ENCODE results near the gene SPRTN. TPM values are rescaled to one million over a fixed set of nuclear protein-coding genes. Genes with fewer than 3 reads are reported as not detected.

SPRTN gene
- total RNA-seq, 2 experiments from 2014 or later: 7.4 to 11.0 TPM

GRCh38 chr1:231385416-231385748, 47.3 kb downstream of the SPRTN start:
- ChIA-PET POLR2A (no interaction called here), CTCF (no interaction called here)
- no peaks in the 10 kb centered on the region for H3K27me3 Mint-ChIP-seq
- no peaks in the 10 kb centered on the region for H3K36me3 Mint-ChIP-seq
- H3K9me3 Mint-ChIP-seq: no peaks in the 10 kb centered on the region
- no peak for DNase-seq
- no peak overlapping the region for H3K4me3 Mint-ChIP-seq
- intact Hi-C loops (cut with micrococcal nuclease): no loop called here
- H3K27ac Mint-ChIP-seq: no peak overlapping the region
- H3K4me1 Mint-ChIP-seq (ENCODE audit: low read depth): peaks cover 30% of the 10 kb centered on the region

- intact Hi-C loops (cut with micrococcal nuclease): no loop called here
- H3K36me3 Mint-ChIP-seq: no peaks in the 10 kb centered on the region
- no peak overlapping the region for H3K4me3 Mint-ChIP-seq
- no peaks in the 10 kb centered on the region for H3K9me3 Mint-ChIP-seq
- no peak for DNase-seq
- no peak overlapping the region for H3K27ac Mint-ChIP-seq
- ChIA-PET CTCF (no interaction called here), POLR2A (no interaction called here)
- peaks cover 40% of the 10 kb centered on the region for H3K4me1 Mint-ChIP-seq (ENCODE audit: low read depth)
- H3K27me3 Mint-ChIP-seq: no peaks in the 10 kb centered on the region
These were observed 48.4 kb downstream of the SPRTN start for GRCh38 chr1:231386466-231386865.

GRCh38 chr1:231387770-231388669, 49.9 kb downstream of the SPRTN start:
- H3K4me1 Mint-ChIP-seq (ENCODE audit: low read depth): peaks cover 39% of the 10 kb centered on the region
- peak overlapping the region; percentile 1 for H3K27ac Mint-ChIP-seq
- no peak overlapping the region for H3K4me3 Mint-ChIP-seq
- intact Hi-C loops (cut with micrococcal nuclease): no loop called here
- no peaks in the 10 kb centered on the region for H3K36me3 Mint-ChIP-seq
- ChIA-PET CTCF (no interaction called here), POLR2A (interaction anchor here (0.6 kb wide), 1 partner anchor 10 kb away, joined by 3 read pairs; no protein-coding TSS in a partner anchor)
- DNase-seq: no peak
- no peaks in the 10 kb centered on the region for H3K27me3 Mint-ChIP-seq
- no peaks in the 10 kb centered on the region for H3K9me3 Mint-ChIP-seq

GRCh38 chr1:231390071-231390470, 52.0 kb downstream of the SPRTN start:
- no peaks in the 10 kb centered on the region for H3K27me3 Mint-ChIP-seq
- H3K27ac Mint-ChIP-seq: no peak overlapping the region
- no peak overlapping the region for H3K4me3 Mint-ChIP-seq
- H3K36me3 Mint-ChIP-seq: no peaks in the 10 kb centered on the region
- ChIA-PET CTCF (no interaction called here), POLR2A (no interaction called here)
- intact Hi-C loops (cut with micrococcal nuclease): loop anchor here (2.0 kb wide), 1 partner anchor 29 kb away; no protein-coding TSS in a partner anchor
- peaks cover 52% of the 10 kb centered on the region for H3K4me1 Mint-ChIP-seq (ENCODE audit: low read depth)
- H3K9me3 Mint-ChIP-seq: no peaks in the 10 kb centered on the region
- DNase-seq: peak; percentile 25

GRCh38 chr1:231392389-231393131, 54.5 kb downstream of the SPRTN start:
- Mint-ChIP-seq H3K4me3 (no peak overlapping the region), H3K4me1 (ENCODE audit: low read depth) (peaks cover 64% of the 10 kb centered on the region), H3K9me3 (no peaks in the 10 kb centered on the region), H3K27me3 (no peaks in the 10 kb centered on the region), H3K27ac (no peak overlapping the region), H3K36me3 (no peaks in the 10 kb centered on the region)
- intact Hi-C loops (cut with micrococcal nuclease): no loop called here
- POLR2A ChIA-PET: interaction anchor here (0.6 to 1.2 kb wide), 2 partner anchors 29 to 206 kb away, joined by 3 to 4 read pairs; partner anchors contain the start of gene EGLN1
- DNase-seq: no peak
- CTCF ChIA-PET: interaction anchor here (0.7 kb wide), 1 partner anchor 35 kb away, joined by 3 read pairs; no protein-coding TSS in a partner anchor

GRCh38 chr1:231393668-231394067, 55.6 kb downstream of the SPRTN start:
- Mint-ChIP-seq H3K9me3 (no peaks in the 10 kb centered on the region), H3K27ac (no peak overlapping the region), H3K36me3 (no peaks in the 10 kb centered on the region), H3K4me3 (no peak overlapping the region), H3K4me1 (ENCODE audit: low read depth) (peaks cover 64% of the 10 kb centered on the region), H3K27me3 (no peaks in the 10 kb centered on the region)
- ChIA-PET CTCF (no interaction called here), POLR2A (interaction anchor here (1.2 kb wide), 1 partner anchor 28 kb away, joined by 4 read pairs; the partner anchor contains the start of gene EGLN1)
- intact Hi-C loops (cut with micrococcal nuclease): no loop called here
- no peak for DNase-seq

GRCh38 chr1:231395076-231395997, 57.2 kb downstream of the SPRTN start:
- POLR2A ChIA-PET: no interaction called here
- Mint-ChIP-seq H3K27me3 (no peaks in the 10 kb centered on the region), H3K4me3 (no peak overlapping the region), H3K27ac (no peak overlapping the region), H3K4me1 (ENCODE audit: low read depth) (peaks cover 60% of the 10 kb centered on the region), H3K9me3 (no peaks in the 10 kb centered on the region), H3K36me3 (no peaks in the 10 kb centered on the region)
- intact Hi-C loops (cut with micrococcal nuclease): no loop called here
- CTCF ChIA-PET: no interaction called here
- DNase-seq: no peak

- intact Hi-C loops (cut with micrococcal nuclease): no loop called here
- Mint-ChIP-seq H3K4me1 (ENCODE audit: low read depth) (peaks cover 57% of the 10 kb centered on the region), H3K36me3 (no peaks in the 10 kb centered on the region), H3K27me3 (no peaks in the 10 kb centered on the region), H3K27ac (no peak overlapping the region), H3K9me3 (no peaks in the 10 kb centered on the region), H3K4me3 (no peak overlapping the region)
- CTCF ChIA-PET: no interaction called here
- no peak for DNase-seq
- POLR2A ChIA-PET: no interaction called here
These were observed 57.9 kb downstream of the SPRTN start for GRCh38 chr1:231395998-231396390.

- H3K4me3 Mint-ChIP-seq: no peak overlapping the region
- no peaks in the 10 kb centered on the region for H3K27me3 Mint-ChIP-seq
- no peaks in the 10 kb centered on the region for H3K36me3 Mint-ChIP-seq
- H3K9me3 Mint-ChIP-seq: no peaks in the 10 kb centered on the region
- CTCF ChIA-PET: no interaction called here
- intact Hi-C loops (cut with micrococcal nuclease): no loop called here
- no peak for DNase-seq
- H3K4me1 Mint-ChIP-seq (ENCODE audit: low read depth): peaks cover 54% of the 10 kb centered on the region
- POLR2A ChIA-PET: no interaction called here
- no peak overlapping the region for H3K27ac Mint-ChIP-seq
These were observed 58.5 kb downstream of the SPRTN start for GRCh38 chr1:231396643-231397042.

GRCh38 chr1:231397886-231398671, 60.0 kb downstream of the SPRTN start:
- no peak for DNase-seq
- Mint-ChIP-seq H3K9me3 (no peaks in the 10 kb centered on the region), H3K36me3 (no peaks in the 10 kb centered on the region), H3K27ac (no peak overlapping the region), H3K4me3 (no peak overlapping the region), H3K4me1 (ENCODE audit: low read depth) (peaks cover 48% of the 10 kb centered on the region), H3K27me3 (no peaks in the 10 kb centered on the region)
- ChIA-PET POLR2A (interaction anchor here (0.6 kb wide), 1 partner anchor 9 kb away, joined by 3 read pairs; no protein-coding TSS in a partner anchor), CTCF (no interaction called here)
- intact Hi-C loops (cut with micrococcal nuclease): no loop called here

GRCh38 chr1:231401478-231401877, 63.4 kb downstream of the SPRTN start:
- H3K9me3 Mint-ChIP-seq: no peaks in the 10 kb centered on the region
- CTCF ChIA-PET: interaction anchor here (0.6 to 1.0 kb wide), 2 partner anchors 189 to 1235 kb away, joined by 3 to 5 read pairs; no protein-coding TSS in a partner anchor
- no peaks in the 10 kb centered on the region for H3K36me3 Mint-ChIP-seq

More at GRCh38 chr1:231401478-231401877, 63.4 kb downstream of the SPRTN start:
- intact Hi-C loops (cut with micrococcal nuclease): no loop called here
- POLR2A ChIA-PET: interaction anchor here (1.1 kb wide), 1 partner anchor 9 kb away, joined by 3 read pairs; no protein-coding TSS in a partner anchor
- no peak overlapping the region for H3K4me3 Mint-ChIP-seq
- no peaks in the 10 kb centered on the region for H3K27me3 Mint-ChIP-seq
- H3K4me1 Mint-ChIP-seq (ENCODE audit: low read depth): peaks cover 38% of the 10 kb centered on the region
- H3K27ac Mint-ChIP-seq: no peak overlapping the region
- no peak for DNase-seq
